Activated T-cell treated with anti-CD3 and anti-CD28 coated beads, Interleukin-2, amount 50 U/mL, for 72 hours (primary cell): Measurements from ENCODE around the gene SUSD6. TPM values are rescaled to one million over a fixed set of nuclear protein-coding genes. Genes with fewer than 3 reads are reported as not detected.

Experiments used
- ATAC-seq, 2 donors: fragments of 150-1000 bp; cut with Tn5 transposase; replicated peaks in 1 of 2; 2 replicates each; pipeline ENCODE4 v1.10.0; 2021; ENCODE audit warnings: moderate library complexity in 2 of 2, mild to moderate bottlenecking in 1 of 2
- DNase-seq, 2 donors: peaks; one replicate each; pipeline ENCODE4 v3.0.0; 2021 to 2022; ENCODE audit warnings: mixed read lengths in 1 of 2
- H3K27ac Mint-ChIP-seq: one replicate; pipeline ENCODE4 v1.8.0; 2022; ENCODE audit warnings: mild to moderate bottlenecking, moderate library complexity, mixed read lengths
- H3K27me3 Mint-ChIP-seq: one replicate; pipeline ENCODE4 v1.8.0; 2022; ENCODE audit warnings: low read depth, mixed read lengths
- H3K36me3 Mint-ChIP-seq, 2 donors: one replicate each; pipeline ENCODE4 v1.8.0; 2022; ENCODE audit warnings: mixed read lengths in 2 of 2, mild to moderate bottlenecking in 1 of 2; ENCODE audit not compliant: insufficient read depth in 2 of 2
- H3K4me1 Mint-ChIP-seq: one replicate; pipeline ENCODE4 v1.8.0; 2022; ENCODE audit warnings: low read depth, mixed read lengths
- H3K4me3 Mint-ChIP-seq, 2 donors: one replicate each; pipeline ENCODE4 v1.8.0; 2022; ENCODE audit warnings: mild to moderate bottlenecking in 2 of 2, mixed read lengths in 2 of 2, moderate library complexity in 2 of 2
- H3K9me3 Mint-ChIP-seq, 2 donors: one replicate each; pipeline ENCODE4 v1.8.0; 2022; ENCODE audit warnings: mixed read lengths in 2 of 2
- total RNA-seq, 2 donors: library from RNA; stranded (reverse); gene quantifications; one replicate each; pipeline ENCODE4 v1.2.3, GENCODE V29; 2022

Gene SUSD6
- total RNA-seq, 2 donors from 2014 or later, result 60.3 to 73.8 TPM

DNA sequence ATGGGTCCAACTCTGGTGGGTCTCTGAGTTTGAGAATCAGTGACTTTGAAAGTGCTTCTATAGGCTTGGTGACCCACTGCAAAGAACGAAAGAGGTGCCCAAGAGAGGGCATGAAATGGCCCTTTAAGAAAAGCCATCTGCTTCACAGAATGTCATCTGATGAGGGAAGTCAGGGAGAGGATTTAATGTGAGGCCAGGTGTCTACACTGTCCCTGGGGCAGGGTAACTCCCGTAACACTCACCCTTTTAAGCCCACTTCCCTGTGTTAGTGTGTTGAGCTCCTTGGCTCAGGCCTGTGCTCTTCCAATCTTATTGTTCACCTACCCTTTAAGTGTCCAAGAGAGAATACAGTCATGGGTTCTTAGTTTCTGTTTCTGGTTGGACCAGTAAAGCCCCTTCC, 139.1 kb downstream of the SUSD6 start:
- Mint-ChIP-seq H3K9me3 (no peaks in the 10 kb centered on the region), H3K27ac (no peak overlapping the region), H3K4me3 (no peak overlapping the region), H3K36me3 (no peaks in the 10 kb centered on the region), H3K4me1 (peaks cover 21% of the 10 kb centered on the region), H3K27me3 (no peaks in the 10 kb centered on the region)
- ATAC-seq, result no peak
- no peak for DNase-seq

DNA sequence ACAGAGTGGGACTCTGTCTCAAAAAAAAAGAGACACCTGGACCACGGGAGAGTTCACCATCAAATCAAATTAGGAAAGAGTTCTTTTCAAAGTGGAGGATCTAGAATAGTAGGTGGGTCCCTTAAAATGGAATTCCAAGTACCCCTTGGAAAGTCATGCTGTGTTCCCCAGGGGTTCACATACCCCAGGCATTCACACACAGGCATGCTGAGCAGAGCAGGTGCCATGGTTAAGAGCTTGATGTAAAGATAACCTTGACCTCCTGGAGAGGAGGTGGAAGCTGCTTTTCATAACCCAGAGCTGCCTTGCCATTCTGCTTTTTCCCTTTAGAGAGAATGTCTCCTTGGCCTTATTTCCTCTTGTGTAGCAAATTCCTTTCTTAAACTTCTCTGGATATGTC, 141.4 kb downstream of the SUSD6 start:
- Mint-ChIP-seq H3K27ac (no peak overlapping the region), H3K36me3 (no peaks in the 10 kb centered on the region), H3K9me3 (no peaks in the 10 kb centered on the region), H3K4me3 (no peak overlapping the region), H3K27me3 (no peaks in the 10 kb centered on the region), H3K4me1 (peaks cover 11% of the 10 kb centered on the region)
- no peak for DNase-seq
- ATAC-seq, result no peak

- Mint-ChIP-seq H3K4me1 (peaks cover 11% of the 10 kb centered on the region), H3K36me3 (no peaks in the 10 kb centered on the region), H3K4me3 (no peak overlapping the region), H3K9me3 (no peaks in the 10 kb centered on the region), H3K27ac (no peak overlapping the region), H3K27me3 (no peaks in the 10 kb centered on the region)
- ATAC-seq (no peak), DNase-seq (no peak)
Measured at GRCh38 chr14:69753860-69754259, 142.5 kb downstream of the SUSD6 start.

GRCh38 chr14:69754487-69754886, 143.1 kb downstream of the SUSD6 start:
- no peaks in the 10 kb centered on the region for H3K27me3 Mint-ChIP-seq
- no peak for DNase-seq
- no peak for ATAC-seq
- H3K36me3 Mint-ChIP-seq, result no peaks in the 10 kb centered on the region
- H3K9me3 Mint-ChIP-seq, result no peaks in the 10 kb centered on the region
- H3K27ac Mint-ChIP-seq, result no peak overlapping the region
- no peak overlapping the region for H3K4me3 Mint-ChIP-seq
- H3K4me1 Mint-ChIP-seq, result peaks cover 11% of the 10 kb centered on the region

GRCh38 chr14:69755296-69755695, 143.9 kb downstream of the SUSD6 start:
- Mint-ChIP-seq H3K27ac (peak overlapping the region; percentile 79), H3K36me3 (no peaks in the 10 kb centered on the region), H3K9me3 (no peaks in the 10 kb centered on the region), H3K4me3 (no peak overlapping the region), H3K27me3 (no peaks in the 10 kb centered on the region), H3K4me1 (peaks cover 11% of the 10 kb centered on the region)
- DNase-seq, result no peak
- no peak for ATAC-seq

DNA sequence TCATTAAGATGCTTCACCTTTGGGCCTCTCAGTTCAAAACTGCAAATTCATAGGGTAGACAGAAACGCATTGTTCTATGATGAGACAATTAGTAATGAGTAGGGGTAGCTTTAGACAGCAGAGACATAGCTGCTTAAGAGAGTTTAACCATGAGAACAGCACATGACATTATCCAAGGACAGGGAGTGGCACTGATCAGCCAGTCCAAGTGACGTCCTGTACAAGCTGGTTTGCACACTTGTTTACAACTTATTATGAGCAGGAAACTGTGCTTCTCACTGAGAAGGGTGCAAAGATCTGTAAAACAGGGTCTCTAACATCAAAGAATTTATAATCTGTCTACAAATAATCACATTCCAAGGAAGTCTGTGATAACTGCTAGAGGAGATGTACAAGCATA, 144.4 kb downstream of the SUSD6 start:
- Mint-ChIP-seq H3K4me3 (no peak overlapping the region), H3K27ac (no peak overlapping the region), H3K27me3 (no peaks in the 10 kb centered on the region), H3K36me3 (no peaks in the 10 kb centered on the region), H3K4me1 (peaks cover 11% of the 10 kb centered on the region), H3K9me3 (no peaks in the 10 kb centered on the region)
- ATAC-seq (no peak), DNase-seq (no peak)

DNA sequence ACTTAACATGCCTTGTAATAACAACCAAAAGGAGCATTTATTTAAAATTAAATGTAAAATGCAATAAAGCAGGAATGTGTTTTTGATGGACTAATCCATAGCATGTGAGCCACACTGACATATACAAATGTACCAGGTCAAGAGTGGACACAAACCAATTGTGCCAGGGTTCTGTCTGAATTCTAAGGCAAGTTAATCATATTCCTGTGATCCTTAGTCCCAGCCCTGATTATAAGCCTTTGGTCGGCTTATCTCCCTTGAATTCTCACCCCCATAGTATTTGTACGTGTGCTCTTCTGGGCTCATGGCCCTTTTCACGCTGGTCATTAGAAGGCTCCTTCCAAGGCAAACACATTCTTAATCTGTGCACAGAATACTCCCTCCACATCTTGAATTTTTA, 144.9 kb downstream of the SUSD6 start:
- Mint-ChIP-seq H3K4me1 (peaks cover 11% of the 10 kb centered on the region), H3K27ac (no peak overlapping the region), H3K9me3 (no peaks in the 10 kb centered on the region), H3K36me3 (no peaks in the 10 kb centered on the region), H3K4me3 (no peak overlapping the region), H3K27me3 (no peaks in the 10 kb centered on the region)
- DNase-seq, result no peak
- ATAC-seq, result no peak

DNA sequence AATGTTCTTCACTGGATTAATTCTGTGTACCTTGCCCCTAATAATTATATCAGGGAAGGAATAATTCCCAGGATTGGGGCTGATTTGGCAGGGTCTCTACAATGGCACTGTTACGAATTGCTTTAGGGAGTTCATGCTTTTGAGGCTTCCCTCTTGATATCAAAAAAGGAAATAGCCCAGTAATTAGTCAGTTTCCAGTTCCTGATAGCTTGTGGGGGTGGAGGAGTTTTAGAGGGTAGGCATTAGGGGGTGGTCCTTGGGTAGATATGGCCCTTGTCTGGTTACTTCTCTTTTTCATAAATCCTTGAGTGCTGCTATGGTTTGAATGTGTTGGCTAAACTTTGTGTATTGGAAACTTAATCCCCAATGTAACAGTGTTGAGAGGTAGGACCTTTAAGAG, 149.4 kb downstream of the SUSD6 start:
- DNase-seq, result no peak

DNA sequence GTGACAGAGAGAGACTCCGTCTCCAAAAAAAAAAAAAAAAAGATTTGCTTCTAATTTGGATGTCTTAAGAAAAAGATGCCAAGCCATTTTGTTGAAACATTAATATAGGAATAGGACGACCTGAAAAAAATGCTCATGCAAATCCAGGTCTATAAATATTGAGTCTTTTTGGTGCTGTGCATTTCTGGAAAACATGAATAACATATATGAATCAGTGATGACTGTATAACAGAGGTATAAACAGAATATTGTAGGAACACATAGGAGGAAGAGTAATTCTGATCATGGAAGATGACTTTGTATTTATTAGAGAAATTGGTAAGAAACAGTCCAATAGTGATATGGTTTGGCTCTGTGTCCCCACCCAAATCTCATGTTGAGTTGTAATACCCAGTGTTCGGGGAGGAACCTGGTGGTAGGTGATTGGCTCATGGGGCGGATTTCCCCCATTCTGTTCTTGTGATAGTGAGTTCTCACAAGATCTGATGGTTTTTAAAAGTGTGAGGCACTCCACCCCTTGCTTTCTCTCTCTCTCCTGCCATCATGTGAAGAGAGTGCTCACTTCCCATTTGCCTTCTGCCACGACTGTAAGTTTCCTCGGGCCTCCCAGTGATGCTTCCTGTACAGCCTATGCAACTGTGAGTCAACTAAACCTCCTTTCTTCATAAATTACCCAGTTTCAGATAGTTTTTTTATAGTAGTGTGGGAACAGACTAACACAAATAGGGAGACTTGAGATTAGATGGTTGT, 152.5 kb downstream of the SUSD6 start:
- no peak for DNase-seq

More for the DNA sequence above, 149.4 kb downstream of the SUSD6 start:
- no peak for ATAC-seq
- Mint-ChIP-seq H3K27me3 (no peaks in the 10 kb centered on the region), H3K27ac (no peak overlapping the region), H3K36me3 (peaks cover 7 to 15% of the 10 kb centered on the region in 2 donors), H3K4me1 (peaks cover 36% of the 10 kb centered on the region), H3K9me3 (peaks cover 3 to 7% of the 10 kb centered on the region in 2 donors), H3K4me3 (no peak overlapping the region)

More for the DNA sequence above, 152.5 kb downstream of the SUSD6 start:
- peak overlapping the region; percentile 76 for H3K27ac Mint-ChIP-seq
- peaks cover 25 to 37% of the 10 kb centered on the region in 2 donors for H3K36me3 Mint-ChIP-seq
- ATAC-seq, result no peak
- peaks cover 3 to 8% of the 10 kb centered on the region in 2 donors for H3K9me3 Mint-ChIP-seq
- peaks cover 59% of the 10 kb centered on the region for H3K4me1 Mint-ChIP-seq
- H3K27me3 Mint-ChIP-seq, result no peaks in the 10 kb centered on the region
- H3K4me3 Mint-ChIP-seq, result peak overlapping the region; percentile 28 to 55

Other genes with a start within 250 kb of the SUSD6 start
- 100 to 1,000 TPM; 215 to 231 TPM for gene ERH, start 213.3 kb upstream of the SUSD6 start, total RNA-seq
- gene SLC39A9, start 212.9 kb upstream of the SUSD6 start, total RNA-seq, result 10 to 100 TPM; 85.8 to 93.3 TPM
- gene PLEKHD1, start 126.9 kb upstream of the SUSD6 start, total RNA-seq, result under 1 TPM in 1 of 2 donors, not detected in 1; 0.12 TPM
- gene CCDC177, start 36.7 kb upstream of the SUSD6 start, total RNA-seq, result not detected
- gene SRSF5, start 155.5 kb downstream of the SUSD6 start, total RNA-seq, result 100 to 1,000 TPM; 417 to 428 TPM
- not detected for gene SLC10A1, start 185.6 kb downstream of the SUSD6 start, total RNA-seq